HepG2 (cell line): ENCODE measurements around the gene THADA. TPM values are rescaled to one million over a fixed set of nuclear protein-coding genes. Genes with fewer than 3 reads are reported as not detected.

Source experiments
- ATF1 ChIP-seq: IDR thresholded peaks from 2 replicates; pipeline ENCODE4 v1.6.1; 2016; ENCODE audit warnings: mild to moderate bottlenecking, control low read depth
- BRF2 ChIP-seq: sonication (generic); formaldehyde crosslinking; IDR thresholded peaks from 2 replicates; pipeline ENCODE4 v1.8.1; 2022; ENCODE audit warnings: mild to moderate bottlenecking, missing genetic modification reagents
- DMAP1 ChIP-seq: IDR thresholded peaks from 2 replicates; pipeline ENCODE4 v1.6.1; 2016
- GZF1 ChIP-seq: sonication (generic); formaldehyde crosslinking; IDR thresholded peaks from 2 replicates; pipeline ENCODE4 v1.5.1; 2020; ENCODE audit warnings: mild to moderate bottlenecking, missing genetic modification reagents
- MAZ ChIP-seq, 2 experiments: sonication (generic) in 1 of 2; formaldehyde crosslinking in 1 of 2; IDR thresholded peaks; 2 replicates each; pipeline versions ENCODE4 v1.5.0 to v1.6.1; 2012 to 2020; ENCODE audit warnings: low read depth in 2 of 2, mild to moderate bottlenecking in 2 of 2, borderline replicate concordance in 1 of 2, improper control_type of control experiment in 1 of 2, low read length in 1 of 2, missing genetic modification reagents in 1 of 2, moderate library complexity in 1 of 2
- NCOR1 ChIP-seq: fragments of 200-600 bp; sonication (generic); IDR thresholded peaks from 2 replicates; pipeline ENCODE4 v1.7.0; 2017; ENCODE audit warnings: antibody characterized with exemption, low read length, borderline replicate concordance
- RAD21 ChIP-seq: fragments of 450-650 bp; formaldehyde crosslinking; IDR thresholded peaks from 2 replicates; pipeline ENCODE4 v1.5.0; 2020; ENCODE audit warnings: mild to moderate bottlenecking
- RBM39 ChIP-seq: fragments of 200-400 bp; formaldehyde crosslinking; IDR thresholded peaks from one replicate; pipeline ENCODE4 v1.6.1; 2018; ENCODE audit warnings: antibody characterized with exemption, mild to moderate bottlenecking, low read depth, low read length; ENCODE audit not compliant: poor library complexity, severe bottlenecking
- SMAD9 ChIP-seq: sonication (generic); formaldehyde crosslinking; IDR thresholded peaks from 2 replicates; pipeline ENCODE4 v1.5.1; 2020; ENCODE audit warnings: mild to moderate bottlenecking, missing genetic modification reagents
- STAG1 ChIP-seq: sonication (generic); formaldehyde crosslinking; IDR thresholded peaks from 2 replicates; pipeline ENCODE4 v1.4.0; 2020; ENCODE audit warnings: missing genetic modification reagents
- TEAD3 ChIP-seq: optimal IDR thresholded peaks from 2 replicates; pipeline ENCODE3; 2016; ENCODE audit warnings: borderline replicate concordance
- ZNF333 ChIP-seq: sonication (generic); formaldehyde crosslinking; IDR thresholded peaks from 2 replicates; pipeline ENCODE4 v1.4.0; 2020; ENCODE audit warnings: mild to moderate bottlenecking, missing genetic modification reagents, borderline replicate concordance
- ZNF337 ChIP-seq: sonication (generic); formaldehyde crosslinking; IDR thresholded peaks from 2 replicates; pipeline ENCODE4 v1.5.1; 2020; ENCODE audit warnings: missing genetic modification reagents, low read depth, mild to moderate bottlenecking, borderline replicate concordance
- ZNF33B ChIP-seq: sonication (generic); formaldehyde crosslinking; IDR thresholded peaks from 2 replicates; pipeline ENCODE4 v1.5.1; 2020; ENCODE audit warnings: mild to moderate bottlenecking, missing genetic modification reagents
- ZNF598 ChIP-seq: sonication (generic); formaldehyde crosslinking; IDR thresholded peaks from 2 replicates; pipeline ENCODE4 v1.5.1; 2020; ENCODE audit warnings: mild to moderate bottlenecking, missing genetic modification reagents, borderline replicate concordance
- ZNF75D ChIP-seq: sonication (generic); formaldehyde crosslinking; IDR thresholded peaks from 2 replicates; pipeline ENCODE4 v1.8.1; 2023; ENCODE audit warnings: missing genetic modification reagents, mild to moderate bottlenecking, borderline replicate concordance
- polyA plus RNA-seq, 8 experiments: library from polyadenylated mRNA; depleted of rRNA in 3 of 8; stranded (reverse) in 7 of 8; unstranded in 1 of 8; fragments of >200 nt; fragmentation: Illumina TruSeq in 4 of 8; extraction: Trizol in 4 of 8; gene quantifications; 2 replicates each; pipeline versions ENCODE4 v1.2.1 to v1.2.3, GENCODE V29; 2011 to 2016; ENCODE audit warnings: low read depth in 4 of 8, missing spikeins in 1 of 8, mixed read lengths in 1 of 8; ENCODE audit not compliant: insufficient read depth in 1 of 8
- total RNA-seq, 5 experiments: library from RNA; depleted of rRNA; stranded (reverse); fragments of >200 nt; fragmentation: Illumina TruSeq; extraction: Trizol; gene quantifications; 2 replicates each; pipeline ENCODE4 v1.2.3, GENCODE V29; 2016; ENCODE audit warnings: low read depth in 1 of 5
- TF ChIP-seq, protein P1 (sequence below): sonication (generic); formaldehyde crosslinking; IDR thresholded peaks from 2 replicates; pipeline ENCODE4 v1.5.0; 2020; ENCODE audit warnings: mild to moderate bottlenecking, missing genetic modification reagents, moderate library complexity
- TF ChIP-seq, protein P2 (sequence below): sonication (generic); formaldehyde crosslinking; IDR thresholded peaks from 2 replicates; pipeline ENCODE4 v1.4.0; 2020; ENCODE audit warnings: missing genetic modification reagents, mild to moderate bottlenecking, borderline replicate concordance
- TF ChIP-seq, protein P3 (sequence below): sonication (generic); formaldehyde crosslinking; IDR thresholded peaks from 2 replicates; pipeline ENCODE4 v1.8.1; 2023; ENCODE audit warnings: missing genetic modification reagents, inconsistent platforms, borderline replicate concordance

The THADA gene
- total and polyA plus RNA-seq, 2 of the 13 experiments (the other 11 are each of a cell fraction or from before 2014, with no cell fraction given) = 12.7 to 21.7 TPM

DNA sequence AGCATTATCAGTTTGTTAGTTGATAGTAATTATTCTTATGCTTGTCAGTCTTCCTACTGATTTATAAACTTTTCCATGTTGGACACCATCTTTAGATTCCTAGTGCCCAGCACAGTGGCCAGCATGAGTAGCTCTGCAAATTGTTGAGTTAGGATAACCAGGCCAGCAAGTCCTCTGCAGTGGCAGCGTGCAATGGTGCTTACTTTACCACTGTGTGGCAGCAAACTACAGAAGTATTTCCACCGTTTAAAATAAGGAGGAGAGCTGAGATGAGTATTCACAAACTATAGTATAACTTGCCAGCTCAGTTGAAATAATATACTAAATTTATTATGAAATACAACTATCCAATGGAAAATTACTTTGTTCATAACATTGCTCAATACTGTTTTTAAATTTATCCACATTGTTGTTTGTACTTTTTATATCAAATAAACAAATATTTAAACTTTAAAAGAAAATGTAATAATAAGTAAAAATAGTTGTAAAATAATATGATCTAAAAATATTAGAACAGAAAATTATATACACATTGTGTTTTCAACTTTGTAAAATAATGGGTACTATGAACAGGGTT is 9.3 kb upstream of the THADA start (continued):
- TF ChIP-seq BRF2 (no peak), ZNF333 (CRISPR knock-in tag) (no peak), ZNF75D (no peak), NCOR1 (no peak), ZNF33B (no peak), GZF1 (CRISPR knock-in tag) (no peak), STAG1 (CRISPR knock-in tag) (peak; percentile 74), TEAD3 (peak; percentile 49), ZNF337 (CRISPR knock-in tag) (no peak), MAZ (IDR thresholded peaks at IDR 0.05; ENCODE audit: borderline replicate concordance, low read depth, low read length) (no peak), MAZ (CRISPR knock-in tag; IDR thresholded peaks at IDR 0.05; ENCODE audit: low read depth) (no peak), ATF1 (CRISPR knock-in tag) (no peak), SMAD9 (CRISPR knock-in tag) (no peak), ZNF598 (CRISPR knock-in tag) (no peak), DMAP1 (CRISPR knock-in tag) (no peak), RBM39 (no peak), RAD21 (CRISPR knock-in tag) (peak; percentile 60; the same call in 1 of the 2 replicates)
- TF ChIP-seq, protein P1, sequence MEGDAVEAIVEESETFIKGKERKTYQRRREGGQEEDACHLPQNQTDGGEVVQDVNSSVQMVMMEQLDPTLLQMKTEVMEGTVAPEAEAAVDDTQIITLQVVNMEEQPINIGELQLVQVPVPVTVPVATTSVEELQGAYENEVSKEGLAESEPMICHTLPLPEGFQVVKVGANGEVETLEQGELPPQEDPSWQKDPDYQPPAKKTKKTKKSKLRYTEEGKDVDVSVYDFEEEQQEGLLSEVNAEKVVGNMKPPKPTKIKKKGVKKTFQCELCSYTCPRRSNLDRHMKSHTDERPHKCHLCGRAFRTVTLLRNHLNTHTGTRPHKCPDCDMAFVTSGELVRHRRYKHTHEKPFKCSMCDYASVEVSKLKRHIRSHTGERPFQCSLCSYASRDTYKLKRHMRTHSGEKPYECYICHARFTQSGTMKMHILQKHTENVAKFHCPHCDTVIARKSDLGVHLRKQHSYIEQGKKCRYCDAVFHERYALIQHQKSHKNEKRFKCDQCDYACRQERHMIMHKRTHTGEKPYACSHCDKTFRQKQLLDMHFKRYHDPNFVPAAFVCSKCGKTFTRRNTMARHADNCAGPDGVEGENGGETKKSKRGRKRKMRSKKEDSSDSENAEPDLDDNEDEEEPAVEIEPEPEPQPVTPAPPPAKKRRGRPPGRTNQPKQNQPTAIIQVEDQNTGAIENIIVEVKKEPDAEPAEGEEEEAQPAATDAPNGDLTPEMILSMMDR = peak; percentile 81
- TF ChIP-seq, protein P2, sequence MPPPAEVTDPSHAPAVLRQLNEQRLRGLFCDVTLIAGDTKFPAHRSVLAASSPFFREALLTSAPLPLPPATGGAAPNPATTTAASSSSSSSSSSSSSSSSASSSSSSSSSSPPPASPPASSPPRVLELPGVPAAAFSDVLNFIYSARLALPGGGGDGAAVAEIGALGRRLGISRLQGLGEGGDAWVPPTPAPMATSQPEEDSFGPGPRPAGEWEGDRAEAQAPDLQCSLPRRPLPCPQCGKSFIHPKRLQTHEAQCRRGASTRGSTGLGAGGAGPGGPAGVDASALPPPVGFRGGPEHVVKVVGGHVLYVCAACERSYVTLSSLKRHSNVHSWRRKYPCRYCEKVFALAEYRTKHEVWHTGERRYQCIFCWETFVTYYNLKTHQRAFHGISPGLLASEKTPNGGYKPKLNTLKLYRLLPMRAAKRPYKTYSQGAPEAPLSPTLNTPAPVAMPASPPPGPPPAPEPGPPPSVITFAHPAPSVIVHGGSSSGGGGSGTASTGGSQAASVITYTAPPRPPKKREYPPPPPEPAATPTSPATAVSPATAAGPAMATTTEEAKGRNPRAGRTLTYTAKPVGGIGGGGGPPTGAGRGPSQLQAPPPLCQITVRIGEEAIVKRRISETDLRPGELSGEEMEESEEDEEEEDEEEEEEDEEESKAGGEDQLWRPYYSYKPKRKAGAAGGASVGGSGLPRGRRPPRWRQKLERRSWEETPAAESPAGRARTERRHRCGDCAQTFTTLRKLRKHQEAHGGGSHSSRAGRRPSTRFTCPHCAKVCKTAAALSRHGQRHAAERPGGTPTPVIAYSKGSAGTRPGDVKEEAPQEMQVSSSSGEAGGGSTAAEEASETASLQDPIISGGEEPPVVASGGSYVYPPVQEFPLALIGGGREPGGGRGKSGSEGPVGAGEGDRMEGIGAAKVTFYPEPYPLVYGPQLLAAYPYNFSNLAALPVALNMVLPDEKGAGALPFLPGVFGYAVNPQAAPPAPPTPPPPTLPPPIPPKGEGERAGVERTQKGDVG (CRISPR knock-in tag) = no peak
- TF ChIP-seq, protein P3, sequence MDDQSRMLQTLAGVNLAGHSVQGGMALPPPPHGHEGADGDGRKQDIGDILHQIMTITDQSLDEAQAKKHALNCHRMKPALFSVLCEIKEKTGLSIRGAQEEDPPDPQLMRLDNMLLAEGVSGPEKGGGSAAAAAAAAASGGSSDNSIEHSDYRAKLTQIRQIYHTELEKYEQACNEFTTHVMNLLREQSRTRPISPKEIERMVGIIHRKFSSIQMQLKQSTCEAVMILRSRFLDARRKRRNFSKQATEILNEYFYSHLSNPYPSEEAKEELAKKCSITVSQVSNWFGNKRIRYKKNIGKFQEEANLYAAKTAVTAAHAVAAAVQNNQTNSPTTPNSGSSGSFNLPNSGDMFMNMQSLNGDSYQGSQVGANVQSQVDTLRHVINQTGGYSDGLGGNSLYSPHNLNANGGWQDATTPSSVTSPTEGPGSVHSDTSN = no peak
